Right ventricle myocardium inferior (tissue), 1 donor: ENCODE measurements around the gene ANGPTL1. TPM values are rescaled to one million over a fixed set of nuclear protein-coding genes. Genes with fewer than 3 reads are reported as not detected.
"Not testable (repeated sequence)": the region's sequence is repeated elsewhere in the genome, so short reads cannot be mapped to it uniquely, and the experiment has no call there.

Experiments used
- ATAC-seq: fragments of 200-7000 bp; cut with Tn5 transposase; one replicate; pipeline ENCODE4 v1.9.1; 2020; ENCODE audit warnings: mild to moderate bottlenecking, moderate library complexity
- DNase-seq: peaks from one replicate; pipeline ENCODE4 v3.0.0; 2021; ENCODE audit errors: missing footprints
- intact Hi-C: fragments of 100-400 bp; cut with DNase I; formaldehyde crosslinking; loops from one replicate; pipeline ENCODE4 v1.11.0; 2022
- total RNA-seq: library from RNA; stranded (reverse); fragmentation: NEBNext Ultra II Directional; extraction: Animal tissue kit (Norgen Biotek cat#: 25700); gene quantifications from one replicate; pipeline ENCODE4 v1.2.1, GENCODE V29; 2021
- donor health status: DM: no; HTN: yes; CAD: no; lungs with severe emphysema.

The ANGPTL1 gene
- total RNA-seq, 1 donor from 2014 or later: 11.5 TPM

DNA sequence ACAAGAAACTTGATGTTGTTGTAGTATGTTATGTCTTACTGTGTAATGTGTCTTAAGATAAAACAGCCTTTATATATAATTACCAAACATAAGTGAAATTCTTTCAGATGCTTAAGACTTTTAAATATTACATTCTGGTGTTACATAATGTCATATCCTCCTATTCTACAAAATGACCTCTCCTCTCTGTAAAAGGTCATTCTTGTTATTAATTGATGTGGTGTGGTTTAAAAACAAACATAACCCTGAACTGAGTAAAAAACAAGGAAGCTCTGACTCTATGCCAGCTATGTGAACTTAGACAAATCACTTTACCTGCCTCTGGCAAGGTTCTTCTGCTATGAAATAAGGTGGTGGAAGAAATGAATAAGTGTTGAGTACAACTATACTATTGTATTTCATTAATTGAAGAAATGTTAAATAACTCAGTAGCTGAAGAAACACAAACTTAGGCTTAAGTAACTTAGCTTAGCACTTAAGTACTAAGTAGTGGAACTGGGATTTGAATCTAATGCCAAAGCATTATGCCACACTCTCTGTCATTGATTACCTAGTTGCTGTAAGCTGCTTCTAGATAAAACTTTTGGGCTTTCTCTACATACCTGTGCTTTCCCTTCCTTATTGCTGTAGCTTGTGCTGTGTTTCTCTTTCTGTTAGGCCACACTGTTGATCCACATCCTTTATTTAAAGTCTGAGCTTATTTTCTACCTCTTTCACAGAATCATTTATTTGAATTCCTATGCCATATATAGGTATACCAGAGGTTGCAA is 859 bp upstream of the ANGPTL1 start:
- DNase-seq: no peak
- intact Hi-C loops: loop anchor here (5.0 kb wide), 1 partner anchor 46 kb away; no protein-coding TSS in a partner anchor
- ATAC-seq: no peak

DNA sequence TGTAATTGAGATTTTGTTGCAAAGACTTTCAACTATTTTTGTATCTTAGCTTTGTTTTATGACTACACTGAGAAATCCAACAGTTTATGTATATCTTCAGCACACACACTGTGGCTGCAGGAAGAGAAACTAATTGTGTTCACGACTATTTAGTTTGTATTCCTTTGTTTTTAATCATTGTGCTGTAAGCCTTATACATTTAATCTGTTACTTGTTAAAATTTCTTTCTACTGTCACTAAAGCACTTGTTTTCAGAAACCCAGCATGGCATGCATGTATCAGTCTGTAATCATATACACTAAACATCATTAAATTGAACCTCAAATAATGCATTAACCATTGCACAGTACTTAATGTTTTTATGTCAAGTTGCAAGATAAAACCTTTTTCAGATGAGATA is 656 bp downstream of the ANGPTL1 start:
- intact Hi-C loops: loop anchor here (5.0 kb wide), 1 partner anchor 47 kb away; no protein-coding TSS in a partner anchor
- no peak for DNase-seq
- ATAC-seq: no peak

DNA sequence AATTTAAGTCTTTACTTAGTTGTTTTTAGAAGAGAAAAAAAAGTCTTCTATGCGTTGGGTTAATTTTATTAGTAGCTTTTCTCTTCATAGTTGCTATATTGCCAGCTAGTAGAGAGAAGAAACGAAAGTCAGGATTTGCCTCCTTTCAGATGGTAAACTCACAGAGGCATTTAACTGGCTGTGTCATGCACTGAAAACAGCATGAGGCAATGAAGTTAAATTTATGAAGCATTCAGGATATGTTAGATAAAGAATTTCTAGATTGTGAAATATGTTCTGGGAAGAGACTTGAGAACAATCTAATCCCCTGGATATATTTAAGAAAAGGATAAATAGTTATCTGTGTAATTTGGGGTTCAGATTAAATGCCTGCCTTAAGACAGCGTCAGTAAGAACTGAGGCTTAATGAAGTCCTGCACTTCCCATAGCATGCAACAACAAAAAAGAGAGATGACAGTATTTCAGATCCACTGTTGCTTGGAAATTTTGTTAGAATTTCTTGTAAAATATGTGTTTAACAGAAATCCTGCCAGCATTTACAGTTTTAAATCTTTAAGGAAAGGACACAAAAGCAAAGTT is 1.7 kb downstream of the ANGPTL1 start:
- no peak for DNase-seq
- ATAC-seq: peak; percentile 64
- intact Hi-C loops: loop anchor here (2.0 kb wide), 1 partner anchor 64 kb away; no protein-coding TSS in a partner anchor

DNA sequence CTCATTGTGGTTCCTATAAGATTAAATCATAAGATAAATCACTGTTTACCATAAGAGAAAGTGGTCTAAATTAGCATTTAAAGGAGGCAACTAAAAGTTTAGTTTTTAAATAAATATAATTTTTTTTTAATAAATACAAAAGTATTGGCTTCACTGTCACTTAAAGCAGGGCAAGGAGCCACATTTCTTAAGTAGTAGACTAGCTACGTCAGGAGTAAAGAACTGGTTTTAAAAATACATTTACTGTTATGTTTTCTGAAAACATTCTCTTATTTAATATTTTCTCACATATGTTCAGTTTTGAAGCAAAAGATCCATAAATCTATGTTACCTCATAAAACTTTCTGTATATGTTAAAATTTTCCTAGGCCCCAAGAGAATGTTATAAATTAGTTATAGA is 2.2 kb downstream of the ANGPTL1 start:
- ATAC-seq: no peak
- intact Hi-C loops: loop anchor here (2.0 kb wide), 1 partner anchor 64 kb away; no protein-coding TSS in a partner anchor
- no peak for DNase-seq

DNA sequence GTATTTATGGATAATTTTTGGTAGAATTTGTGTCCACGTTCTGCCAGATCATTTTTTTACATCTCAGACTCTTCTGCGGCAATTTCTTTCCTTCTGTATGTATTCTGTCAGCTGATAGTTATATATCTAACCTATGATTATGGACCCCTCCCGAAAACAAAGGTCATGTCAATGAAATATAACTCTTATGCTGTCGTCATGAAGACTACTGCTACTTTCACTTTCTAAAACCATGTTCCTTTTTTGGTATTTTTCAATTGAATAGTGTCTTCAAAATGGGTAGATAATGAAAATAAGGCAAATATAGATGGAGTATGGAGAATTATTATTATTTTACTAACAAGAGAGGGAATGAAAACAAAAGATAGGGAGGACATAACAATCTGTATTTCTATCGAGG is 3.2 kb downstream of the ANGPTL1 start:
- ATAC-seq (no peak), DNase-seq (no peak)
- intact Hi-C loops: loop anchor here (2.0 kb wide), 1 partner anchor 65 kb away; no protein-coding TSS in a partner anchor

GRCh38 chr1:178864326-178864725 is 6.6 kb downstream of the ANGPTL1 start:
- DNase-seq (no peak), ATAC-seq (no peak)
- intact Hi-C loops: no loop called here

- DNase-seq (no peak), ATAC-seq (no peak)
- intact Hi-C loops: no loop called here
Measured at GRCh38 chr1:178862864-178863263, 8.0 kb downstream of the ANGPTL1 start.

- intact Hi-C loops: no loop called here
- DNase-seq: no peak
- no peak for ATAC-seq
Measured at GRCh38 chr1:178862416-178862815, 8.5 kb downstream of the ANGPTL1 start.

- intact Hi-C loops: no loop called here
- ATAC-seq: no peak
- DNase-seq: no peak
Measured at GRCh38 chr1:178857126-178857525, 13.8 kb downstream of the ANGPTL1 start.

DNA sequence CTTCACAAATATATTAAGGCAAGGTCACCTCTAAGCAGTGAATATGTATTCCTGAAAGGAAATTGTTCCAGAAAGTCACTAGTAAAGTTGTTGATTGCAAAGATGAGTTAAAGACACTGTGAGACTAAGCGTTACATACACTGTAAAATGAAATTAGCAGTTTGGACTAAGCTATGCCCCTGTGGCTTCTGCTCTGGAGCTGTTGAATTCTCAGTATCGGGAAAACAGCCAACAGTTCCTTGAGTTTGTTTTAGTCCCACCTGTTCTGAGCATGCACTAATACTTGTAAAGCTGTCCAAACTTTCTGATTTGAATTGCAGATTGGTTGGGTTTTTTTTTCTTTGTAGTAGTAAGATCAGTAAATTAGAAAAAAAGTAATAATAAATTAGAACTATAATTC is 21.0 kb downstream of the ANGPTL1 start:
- no peak for DNase-seq
- ATAC-seq: peak; percentile 31
- intact Hi-C loops: no loop called here

DNA sequence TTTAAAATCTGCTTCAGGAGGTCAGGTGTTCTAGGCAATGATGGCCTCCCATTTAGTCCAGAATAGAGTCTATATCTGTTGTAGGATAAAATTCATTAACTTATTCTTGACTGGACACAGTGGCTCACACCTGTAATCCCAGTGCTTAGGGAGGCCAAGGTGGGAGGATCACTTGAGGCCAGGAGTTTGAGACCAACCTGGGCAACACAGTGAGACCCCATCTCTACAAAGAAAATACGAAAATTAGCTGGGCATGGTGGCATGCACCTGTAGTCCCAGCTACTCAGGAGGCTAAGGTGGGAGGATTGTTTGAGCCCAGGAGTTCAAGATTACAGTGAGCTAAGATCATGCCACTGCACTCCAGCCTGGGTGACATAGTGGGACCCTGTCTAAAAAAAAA is 23.0 kb downstream of the ANGPTL1 start:
- intact Hi-C loops, ATAC-seq, DNase-seq: not testable (repeated sequence)

- DNase-seq (no peak), ATAC-seq (no peak)
- intact Hi-C loops: no loop called here
Measured at GRCh38 chr1:178847396-178847849, 23.5 kb downstream of the ANGPTL1 start.

DNA sequence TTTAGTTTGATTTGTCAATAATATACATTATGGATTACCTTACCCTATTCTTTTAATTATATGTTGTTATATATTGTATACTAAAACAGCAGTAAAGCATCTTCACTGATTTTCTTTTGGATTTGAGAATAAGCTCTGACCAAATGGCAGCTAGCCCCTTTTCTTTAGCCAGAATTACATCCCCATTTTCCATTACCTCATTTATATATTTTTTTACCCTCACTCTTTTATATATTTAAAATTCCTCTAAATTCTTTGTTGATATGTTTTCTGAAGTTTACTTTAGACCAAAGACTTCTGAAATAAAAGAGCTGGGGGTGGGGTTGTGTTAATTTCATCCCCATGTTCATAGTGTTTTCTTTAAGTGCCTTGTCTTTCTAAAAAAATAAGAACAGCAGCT is 24.6 kb downstream of the ANGPTL1 start:
- intact Hi-C loops: no loop called here
- no peak for ATAC-seq
- DNase-seq: no peak

DNA sequence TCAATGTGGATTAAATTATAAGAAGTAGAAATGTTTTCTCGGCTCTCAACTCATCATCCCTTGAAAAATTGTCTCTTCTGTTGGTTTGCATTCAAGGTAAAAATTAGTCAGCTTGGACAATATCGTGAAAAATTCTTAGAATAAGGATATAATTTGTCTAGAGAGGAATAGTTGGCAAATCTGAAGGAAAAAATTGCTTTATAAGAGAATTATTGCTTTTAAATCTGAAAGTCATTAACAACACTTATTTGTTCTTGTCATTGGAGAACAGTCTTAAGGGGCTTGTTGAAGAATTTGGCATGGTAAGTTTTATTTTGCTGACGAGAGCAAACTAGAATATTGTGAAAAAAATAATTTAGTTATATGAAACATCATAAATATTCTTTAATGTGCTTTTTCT is 26.4 kb downstream of the ANGPTL1 start:
- intact Hi-C loops: no loop called here
- ATAC-seq: no peak
- DNase-seq: no peak

DNA sequence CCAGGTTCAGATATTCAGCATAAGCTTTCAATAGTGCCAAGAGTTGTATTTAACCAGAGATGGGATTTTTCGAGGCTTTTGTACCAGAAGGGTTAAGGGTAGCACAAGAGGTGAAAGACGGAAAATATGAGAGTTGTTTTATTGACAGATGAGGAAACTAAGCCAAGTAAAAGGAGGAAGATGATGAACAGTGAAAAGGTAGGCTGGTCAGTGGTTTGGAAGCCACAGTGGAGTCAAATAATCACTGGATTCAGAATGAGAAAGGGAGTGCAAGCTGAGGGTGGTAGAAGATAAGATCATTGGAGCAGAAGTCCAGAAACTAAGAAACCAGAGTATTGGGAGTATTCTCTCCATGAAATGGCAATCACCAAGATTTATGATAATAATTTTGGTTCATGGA is 45.7 kb downstream of the ANGPTL1 start:
- ATAC-seq: no peak
- no peak for DNase-seq
- intact Hi-C loops: no loop called here

GRCh38 chr1:178821134-178821866 is 49.6 kb downstream of the ANGPTL1 start:
- intact Hi-C loops: no loop called here
- ATAC-seq: no peak

DNA sequence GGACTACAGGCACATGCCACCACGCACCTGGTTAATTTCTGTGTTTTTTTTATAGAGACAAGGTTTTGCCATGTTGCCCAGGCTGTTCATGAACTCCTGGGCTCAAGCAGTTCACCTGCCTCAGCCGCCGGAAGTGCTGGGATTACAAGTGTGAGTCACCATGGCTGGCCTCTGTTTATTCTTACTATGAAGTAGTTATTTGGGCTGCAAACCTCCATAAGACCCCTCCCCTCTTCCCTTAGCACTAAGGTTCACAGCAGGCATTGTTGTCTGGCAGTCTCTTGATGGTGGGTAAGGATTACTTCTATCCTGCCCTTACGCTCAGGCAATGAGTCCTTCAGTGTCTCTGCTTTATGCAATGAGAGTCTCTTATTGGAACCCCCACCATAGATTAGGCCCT is 51.8 kb downstream of the ANGPTL1 start:
- ATAC-seq (no peak), DNase-seq (peak; percentile 34)
- intact Hi-C loops: no loop called here

More at GRCh38 chr1:178821134-178821866, 49.6 kb downstream of the ANGPTL1 start:
- DNase-seq: no peak

- DNase-seq (no peak), ATAC-seq (no peak)
- intact Hi-C loops: no loop called here
Measured at GRCh38 chr1:178818416-178818815, 52.5 kb downstream of the ANGPTL1 start.

DNA sequence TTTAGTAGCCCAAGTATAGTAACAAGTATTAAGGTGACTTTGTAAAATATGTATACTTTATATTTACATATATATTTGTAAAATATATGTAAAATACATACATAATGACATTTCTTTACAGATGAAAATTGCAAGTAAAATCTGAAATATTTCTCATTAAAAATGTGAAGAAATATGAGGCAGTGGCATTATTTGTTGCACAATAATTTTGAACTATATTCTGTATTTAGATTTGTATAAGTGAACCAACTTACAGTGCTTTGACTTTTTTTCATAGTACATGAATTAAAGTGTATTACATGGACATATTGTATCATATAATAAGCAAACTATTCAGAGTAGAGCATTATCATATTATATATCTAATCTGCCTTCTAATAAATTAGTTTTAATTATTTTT is 60.3 kb downstream of the ANGPTL1 start:
- intact Hi-C loops: no loop called here
- DNase-seq (no peak), ATAC-seq (no peak)

DNA sequence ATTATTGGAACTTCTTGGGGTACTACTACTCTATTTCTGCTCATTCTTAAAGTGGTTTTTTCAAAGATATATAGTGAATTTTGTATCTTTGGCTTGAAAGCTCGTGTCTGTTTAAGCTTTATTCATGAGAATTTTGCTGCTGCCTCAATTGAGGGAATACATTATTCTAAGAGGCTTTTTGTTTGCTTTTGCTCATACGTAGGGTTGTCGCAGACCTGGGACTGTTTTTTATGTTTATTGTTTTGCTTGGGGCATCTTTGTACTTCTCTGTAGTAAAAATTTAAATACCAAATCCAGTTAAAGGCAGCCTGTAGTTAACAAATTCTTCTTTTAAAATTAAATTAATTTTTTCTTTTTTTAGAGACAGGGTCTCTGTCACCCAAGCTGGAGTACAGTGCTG is 62.3 kb downstream of the ANGPTL1 start:
- no peak for DNase-seq
- intact Hi-C loops: no loop called here
- no peak for ATAC-seq
